ENCODE results near the gene JADE1. TPM values are rescaled to one million over a fixed set of nuclear protein-coding genes. Genes with fewer than 3 reads are reported as not detected.
A peak's percentile ranks its signal among the peaks of the same experiment; 100 is the strongest.

Gene JADE1
- total and polyA plus RNA-seq, 2 of the 13 experiments (the other 11 are each of a cell fraction or from before 2014, with no cell fraction given): 5.4 to 19.3 TPM

- ChIA-PET CTCF (ENCODE audit: low intra/inter-chr PET ratio, low total read pairs) (no interaction called here), POLR2A (no interaction called here)
- WGBS (ENCODE audit: low lambda C conversion rate): 97% methylated on average over 2 of the region's 2 CpGs
- DNase-seq (ENCODE audit: low spot score): no peak
- Histone ChIP-seq H3K79me2 (ENCODE audit: insufficient read depth, low read length) (no peaks in the 10 kb centered on the region), H3K4me2 (ENCODE audit: low read depth, low read length) (no peak overlapping the region), H3K9me3 (ENCODE audit: low read length) (no peaks in the 10 kb centered on the region), H4K20me1 (ENCODE audit: insufficient read depth, low read length) (peaks cover 7% of the 10 kb centered on the region; the same call in 1 of the 2 replicates), H3K4me1 (ENCODE audit: insufficient read depth, low read length) (peaks cover 21% of the 10 kb centered on the region), H3K27ac (ENCODE audit: extremely low read length, insufficient read depth, low read length) (no peak overlapping the region), H3K36me3 (replicated peaks in 1 of 2; ENCODE audit: control insufficient read depth in 1 of 2, insufficient read depth in 2 of 2, low read length in 2 of 2) (peaks cover 14 to 51% of the 10 kb centered on the region in 2 experiments; a peak in 4 of 5 replicates), H3K9ac (ENCODE audit: insufficient read depth, low read depth, low read length) (no peak overlapping the region), H3K27me3 (ENCODE audit: control insufficient read depth in 1 of 2, insufficient read depth in 2 of 2, low read length in 2 of 2) (no peaks in the 10 kb centered on the region), H3K4me3 (replicated peaks in 1 of 3; ENCODE audit: insufficient read depth in 1 of 3, low read depth in 2 of 3, low read length in 3 of 3) (no peak overlapping the region), H2AFZ (ENCODE audit: low read length) (no peak overlapping the region)
- no peak for ATAC-seq
- no TSS peak for BruUV-seq (replicated peaks)
- TF ChIP-seq ZNF253 (CRISPR knock-in tag; IDR thresholded peaks at IDR 0.05; ENCODE audit: borderline replicate concordance) (no peak), MAFK (conservative IDR thresholded peaks at IDR 0.05 in 1 of 2, IDR thresholded peaks at IDR 0.05 in 1 of 2; ENCODE audit: low read length in 2 of 2) (peak in 1 of 2 experiments; percentile 26; a peak in 1 of 4 replicates)
- intact Hi-C loops (cut with micrococcal nuclease; ENCODE audit: unreplicated experiment): loop anchor here (10.0 kb wide), 1 partner anchor 229 kb away; the partner anchor contains the start of genes C4orf33 and SCLT1
- in situ Hi-C loops (cut with HindIII; ENCODE audit: extremely low pct_ligation_motif_present, low pct_unique_long_range_greater_than_20kb): no loop called here
- no peak for FAIRE-seq
Observed at GRCh38 chr4:128866269-128866668, 56.8 kb downstream of the JADE1 start.

- no peak overlapping the region for H2AFZ ChIP-seq (ENCODE audit: low read length)
- H3K9ac ChIP-seq (ENCODE audit: insufficient read depth, low read depth, low read length): no peak overlapping the region
- ChIA-PET CTCF (ENCODE audit: low intra/inter-chr PET ratio, low total read pairs) (no interaction called here), POLR2A (no interaction called here)
- no peak for FAIRE-seq
- no peak overlapping the region for H3K4me2 ChIP-seq (ENCODE audit: low read depth, low read length)
- H3K4me3 ChIP-seq (replicated peaks in 1 of 3; ENCODE audit: insufficient read depth in 1 of 3, low read depth in 2 of 3, low read length in 3 of 3): no peak overlapping the region
- ATAC-seq: no peak
- peaks cover 21% of the 10 kb centered on the region for H3K4me1 ChIP-seq (ENCODE audit: insufficient read depth, low read length)
- intact Hi-C loops (cut with micrococcal nuclease; ENCODE audit: unreplicated experiment): loop anchor here (10.0 kb wide), 1 partner anchor 228 kb away; the partner anchor contains the start of genes C4orf33 and SCLT1
- no peak for DNase-seq (ENCODE audit: low spot score)
- H3K27ac ChIP-seq (ENCODE audit: extremely low read length, insufficient read depth, low read length): no peak overlapping the region
- H3K79me2 ChIP-seq (ENCODE audit: insufficient read depth, low read length): no peaks in the 10 kb centered on the region
- 95% methylated on average over 1 of the region's 1 CpG for WGBS (ENCODE audit: low lambda C conversion rate)
- peaks cover 7% of the 10 kb centered on the region; the same call in 1 of the 2 replicates for H4K20me1 ChIP-seq (ENCODE audit: insufficient read depth, low read length)
- in situ Hi-C loops (cut with HindIII; ENCODE audit: extremely low pct_ligation_motif_present, low pct_unique_long_range_greater_than_20kb): no loop called here
- peaks cover 13 to 51% of the 10 kb centered on the region in 2 experiments; a peak in 4 of 5 replicates for H3K36me3 ChIP-seq (replicated peaks in 1 of 2; ENCODE audit: control insufficient read depth in 1 of 2, insufficient read depth in 2 of 2, low read length in 2 of 2)
- no peaks in the 10 kb centered on the region for H3K27me3 ChIP-seq (ENCODE audit: control insufficient read depth in 1 of 2, insufficient read depth in 2 of 2, low read length in 2 of 2)
- no peaks in the 10 kb centered on the region for H3K9me3 ChIP-seq (ENCODE audit: low read length)
- no TSS peak for BruUV-seq (replicated peaks)
- TF ChIP-seq, protein P1, sequence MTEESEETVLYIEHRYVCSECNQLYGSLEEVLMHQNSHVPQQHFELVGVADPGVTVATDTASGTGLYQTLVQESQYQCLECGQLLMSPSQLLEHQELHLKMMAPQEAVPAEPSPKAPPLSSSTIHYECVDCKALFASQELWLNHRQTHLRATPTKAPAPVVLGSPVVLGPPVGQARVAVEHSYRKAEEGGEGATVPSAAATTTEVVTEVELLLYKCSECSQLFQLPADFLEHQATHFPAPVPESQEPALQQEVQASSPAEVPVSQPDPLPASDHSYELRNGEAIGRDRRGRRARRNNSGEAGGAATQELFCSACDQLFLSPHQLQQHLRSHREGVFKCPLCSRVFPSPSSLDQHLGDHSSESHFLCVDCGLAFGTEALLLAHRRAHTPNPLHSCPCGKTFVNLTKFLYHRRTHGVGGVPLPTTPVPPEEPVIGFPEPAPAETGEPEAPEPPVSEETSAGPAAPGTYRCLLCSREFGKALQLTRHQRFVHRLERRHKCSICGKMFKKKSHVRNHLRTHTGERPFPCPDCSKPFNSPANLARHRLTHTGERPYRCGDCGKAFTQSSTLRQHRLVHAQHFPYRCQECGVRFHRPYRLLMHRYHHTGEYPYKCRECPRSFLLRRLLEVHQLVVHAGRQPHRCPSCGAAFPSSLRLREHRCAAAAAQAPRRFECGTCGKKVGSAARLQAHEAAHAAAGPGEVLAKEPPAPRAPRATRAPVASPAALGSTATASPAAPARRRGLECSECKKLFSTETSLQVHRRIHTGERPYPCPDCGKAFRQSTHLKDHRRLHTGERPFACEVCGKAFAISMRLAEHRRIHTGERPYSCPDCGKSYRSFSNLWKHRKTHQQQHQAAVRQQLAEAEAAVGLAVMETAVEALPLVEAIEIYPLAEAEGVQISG (CRISPR knock-in tag; IDR thresholded peaks at IDR 0.05): no peak
- TF ChIP-seq NFIB (CRISPR knock-in tag; IDR thresholded peaks at IDR 0.05; ENCODE audit: borderline replicate concordance) (no peak), ZNF670 (CRISPR knock-in tag; IDR thresholded peaks at IDR 0.05; ENCODE audit: borderline replicate concordance) (no peak), ZNF672 (CRISPR knock-in tag; IDR thresholded peaks at IDR 0.05) (no peak), ARID5B (CRISPR knock-in tag; IDR thresholded peaks at IDR 0.05) (no peak), EZH2 (conservative IDR thresholded peaks at IDR 0.05; ENCODE audit: low read depth, low read length) (no peak), JUN (CRISPR knock-in tag; IDR thresholded peaks at IDR 0.05) (no peak), GLMP (CRISPR knock-in tag; IDR thresholded peaks at IDR 0.05; ENCODE audit: borderline replicate concordance) (no peak)
Observed at GRCh38 chr4:128866691-128867090, 57.2 kb downstream of the JADE1 start.
